Measurements from ENCODE around the gene PROZ.

The PROZ gene

GRCh38 chr13:113119822-113120189 is 38.6 kb upstream of the PROZ start:
- no peak for DNase-seq (ENCODE audit: low spot score)

DNA sequence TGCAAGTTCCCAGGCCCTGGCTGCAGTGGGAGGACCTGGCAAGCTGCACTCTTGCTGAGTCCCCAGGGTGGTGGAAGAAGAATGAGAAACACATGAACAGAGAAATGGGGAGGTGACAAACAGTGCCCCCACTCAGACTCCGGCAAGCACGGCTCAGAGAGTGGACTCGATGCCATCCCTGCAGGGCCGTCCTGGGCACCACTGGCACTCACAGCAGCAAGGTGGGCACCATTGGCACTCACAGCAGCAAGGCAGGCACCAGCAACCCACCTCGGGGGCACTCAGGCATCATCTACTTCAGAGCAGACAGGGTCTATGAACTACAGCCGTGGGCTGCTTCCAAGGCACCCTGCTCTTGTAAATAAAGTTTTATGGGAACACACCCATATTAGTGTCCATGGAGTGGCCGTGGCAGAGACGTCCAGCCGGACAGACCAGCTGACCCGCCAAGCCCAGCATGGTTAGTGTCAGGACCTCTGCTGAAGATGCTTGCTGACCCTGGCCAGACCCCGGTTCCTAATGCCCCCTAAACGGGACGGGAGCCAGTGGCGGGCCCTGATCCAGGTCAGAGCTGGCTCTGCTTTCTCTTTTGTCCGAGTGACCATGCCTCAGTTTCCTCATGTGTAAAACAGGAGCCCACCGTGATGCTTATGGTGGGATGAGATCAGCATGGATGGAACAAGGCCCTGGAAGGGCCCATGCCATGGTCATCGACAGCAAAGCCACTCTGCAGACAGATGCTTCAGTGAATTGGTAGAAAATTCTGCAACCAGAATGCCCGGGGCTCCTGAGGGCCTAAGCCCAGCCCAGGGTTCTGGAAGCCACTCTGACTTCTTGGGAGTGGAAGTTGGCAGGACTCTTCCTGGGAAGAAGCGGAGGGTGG is 37.9 kb upstream of the PROZ start:
- DNase-seq (ENCODE audit: low spot score) = no peak

DNA sequence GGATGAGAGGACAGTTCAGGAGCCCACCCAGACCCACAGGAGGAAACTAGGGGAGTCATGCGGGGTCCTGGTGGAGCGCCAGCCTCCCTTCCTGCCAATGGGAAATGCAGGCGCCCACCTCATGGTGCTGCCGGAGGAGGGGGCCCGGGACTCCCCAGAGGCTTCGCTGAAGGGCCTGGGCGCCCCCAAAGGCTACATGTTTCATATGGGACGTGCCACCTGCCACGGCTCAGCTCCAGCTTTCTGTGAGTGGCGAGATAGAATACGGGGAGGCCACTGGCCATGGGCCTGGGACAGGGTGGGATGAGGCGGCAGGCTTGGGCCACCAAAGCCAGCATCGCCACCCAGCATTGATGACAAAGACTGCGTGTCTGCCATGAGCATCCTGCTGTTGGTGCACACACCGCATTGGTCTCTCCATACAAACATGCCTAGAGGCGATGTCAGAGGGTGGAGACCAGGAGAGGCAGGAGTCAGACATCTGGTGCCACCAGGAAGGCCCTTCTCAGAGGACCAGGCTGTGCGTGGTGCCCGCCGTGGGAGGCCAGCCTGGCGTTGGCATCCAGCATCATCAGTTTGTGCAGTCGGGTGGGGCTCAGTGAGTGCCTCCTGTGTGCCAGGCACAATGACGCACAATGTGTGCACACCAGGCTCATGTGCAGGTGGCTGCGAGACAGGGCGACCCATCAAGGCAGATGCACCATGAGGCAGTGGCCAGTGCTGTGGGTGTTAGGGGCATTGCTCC is 37.1 kb upstream of the PROZ start:
- no peak for DNase-seq (ENCODE audit: low spot score)

DNA sequence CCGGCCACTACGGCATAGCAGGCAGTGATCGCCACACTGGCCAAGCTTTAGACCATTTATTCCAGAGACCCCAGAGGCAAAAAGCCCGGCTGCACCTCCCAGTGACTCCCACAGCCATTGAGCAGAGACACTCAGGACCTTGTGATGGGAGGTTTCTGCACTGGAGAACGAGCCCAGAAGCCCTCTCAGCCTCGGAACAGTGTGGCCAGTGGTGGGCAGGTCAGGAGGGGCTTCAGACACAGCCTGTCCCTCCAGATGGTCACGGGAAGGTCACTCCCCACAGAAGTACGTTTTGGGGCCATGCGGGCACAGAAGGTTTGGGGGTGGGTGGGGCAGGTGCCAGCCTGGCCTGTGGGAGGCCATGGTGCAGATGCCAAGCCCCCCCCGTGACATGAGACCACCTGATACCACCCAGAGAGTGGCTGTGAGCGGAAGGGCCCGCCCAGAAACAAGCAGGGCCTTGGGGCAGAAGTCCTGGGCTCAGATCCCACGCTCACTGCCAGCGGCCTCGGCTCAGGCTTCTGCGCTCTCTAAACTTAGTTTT is 36.4 kb upstream of the PROZ start:
- DNase-seq (ENCODE audit: low spot score) = no peak

- no peak for DNase-seq (ENCODE audit: low spot score)
These were observed 35.8 kb upstream of the PROZ start, which contains the start of gene F10 for GRCh38 chr13:113122550-113123225. Gene F10, plus strand, starts transcription at chr13:113122799. Its CDS starts 57 bp downstream, at chr13:113122856.

GRCh38 chr13:113123226-113124201 is 34.9 kb upstream of the PROZ start:
- no peak for DNase-seq (ENCODE audit: low spot score)

DNA sequence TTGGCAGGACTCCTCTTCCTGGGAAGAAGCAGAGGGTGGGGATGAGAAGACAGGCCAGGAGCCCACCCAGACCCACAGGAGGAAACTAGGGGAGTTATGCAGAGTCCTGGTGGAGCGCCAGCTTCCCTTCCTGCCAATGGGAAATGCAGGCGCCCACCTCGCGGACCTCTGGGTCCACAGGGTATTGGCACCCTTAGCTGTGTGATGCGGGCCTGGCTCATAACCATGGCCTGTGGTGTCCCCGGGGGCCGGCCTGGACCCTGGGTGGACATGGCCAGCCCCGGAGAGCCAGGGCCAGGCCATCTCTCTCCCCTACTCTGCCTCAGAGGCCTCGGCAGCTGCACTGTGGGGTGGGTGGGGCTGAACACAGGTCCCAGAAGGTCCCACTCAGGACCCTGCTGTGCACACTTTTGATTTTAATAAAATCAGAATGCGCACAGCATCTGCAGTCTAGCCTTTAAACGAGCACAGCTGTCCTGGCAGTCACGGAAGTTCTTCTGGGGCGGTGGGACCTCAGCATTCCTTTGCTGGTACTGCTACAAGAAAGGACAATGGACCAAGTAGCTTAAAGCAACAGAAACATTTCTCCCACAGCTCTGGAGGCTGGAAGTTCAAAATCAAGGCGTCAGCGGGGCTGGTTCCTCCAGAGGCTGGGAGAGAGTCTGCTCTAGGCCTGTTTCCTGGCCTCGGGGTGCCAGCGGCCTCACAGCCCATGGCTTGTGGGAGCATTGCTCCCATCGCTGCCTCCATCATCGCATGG is 34.1 kb upstream of the PROZ start:
- DNase-seq (ENCODE audit: low spot score) = no peak

GRCh38 chr13:113125506-113126264 is 32.8 kb upstream of the PROZ start:
- no peak for DNase-seq (ENCODE audit: low spot score)

- no peak for DNase-seq (ENCODE audit: low spot score)
These were observed 31.9 kb upstream of the PROZ start for GRCh38 chr13:113126265-113127150.

GRCh38 chr13:113129480-113129879 is 29.0 kb upstream of the PROZ start:
- no peak for DNase-seq (ENCODE audit: low spot score)

DNA sequence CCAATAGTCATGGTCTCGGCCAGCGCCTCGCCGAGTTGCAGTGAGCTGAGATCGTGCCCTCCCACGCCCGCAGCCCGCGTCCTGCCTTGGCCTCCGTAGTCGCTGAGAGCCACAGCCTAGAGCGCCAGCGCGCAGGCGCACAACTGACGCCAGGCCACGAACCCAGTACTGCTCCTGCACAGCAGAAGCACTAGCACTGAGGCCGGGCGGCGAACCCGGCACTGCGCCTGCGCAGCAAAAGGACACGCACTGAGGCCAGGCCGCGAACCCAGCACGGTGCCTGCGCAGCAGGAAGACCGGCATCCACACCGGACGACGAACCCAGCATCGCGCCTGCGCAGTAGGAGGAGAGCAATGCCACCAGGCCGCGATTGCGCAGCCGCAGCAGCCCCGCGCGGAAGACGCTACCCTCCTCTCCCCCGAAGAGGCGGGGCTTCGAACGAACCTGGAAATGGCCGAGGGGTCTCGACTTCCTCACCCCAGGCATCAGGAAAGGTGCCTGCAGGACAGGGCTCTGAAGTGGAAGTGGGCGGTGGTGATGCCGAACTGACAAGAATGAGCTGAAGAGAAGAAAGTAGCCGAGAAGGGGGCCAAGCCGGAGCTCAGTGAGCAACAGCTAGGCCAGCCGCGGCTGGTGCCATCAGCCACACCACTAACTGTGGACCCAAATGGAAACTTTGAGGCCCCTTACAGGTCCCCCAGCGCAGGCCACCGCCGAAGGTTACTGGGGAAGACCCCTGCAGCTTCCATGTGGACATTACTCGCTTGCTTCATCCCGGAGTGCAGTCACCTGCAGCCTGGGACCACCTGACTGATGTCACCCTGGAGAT is 28.3 kb upstream of the PROZ start:
- peak; percentile 33 for DNase-seq (ENCODE audit: low spot score)

DNA sequence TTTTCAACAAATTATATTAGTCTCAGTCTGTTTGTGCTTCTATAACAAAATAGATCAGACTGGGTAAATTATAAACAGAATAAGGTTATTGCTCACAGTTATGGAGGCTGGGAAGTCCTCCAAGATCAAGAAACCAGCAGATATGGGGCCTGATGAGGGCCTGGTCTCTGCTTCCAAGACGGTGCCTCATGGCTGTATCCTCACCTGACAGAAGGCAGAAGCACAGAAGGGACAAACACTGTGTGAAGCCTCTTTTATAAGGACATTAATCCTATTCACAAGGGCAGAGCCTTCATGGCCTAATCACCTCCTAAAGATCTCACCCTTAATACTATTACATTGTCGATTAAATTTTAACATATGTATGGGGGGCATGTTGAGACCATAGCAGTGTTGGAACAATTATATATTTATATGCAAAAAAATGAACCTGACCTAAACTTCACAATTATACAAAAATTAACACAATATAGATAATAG is 23.1 kb upstream of the PROZ start:
- DNase-seq (ENCODE audit: low spot score) = no peak

GRCh38 chr13:113137691-113138298 is 20.7 kb upstream of the PROZ start:
- DNase-seq (ENCODE audit: low spot score) = no peak

DNA sequence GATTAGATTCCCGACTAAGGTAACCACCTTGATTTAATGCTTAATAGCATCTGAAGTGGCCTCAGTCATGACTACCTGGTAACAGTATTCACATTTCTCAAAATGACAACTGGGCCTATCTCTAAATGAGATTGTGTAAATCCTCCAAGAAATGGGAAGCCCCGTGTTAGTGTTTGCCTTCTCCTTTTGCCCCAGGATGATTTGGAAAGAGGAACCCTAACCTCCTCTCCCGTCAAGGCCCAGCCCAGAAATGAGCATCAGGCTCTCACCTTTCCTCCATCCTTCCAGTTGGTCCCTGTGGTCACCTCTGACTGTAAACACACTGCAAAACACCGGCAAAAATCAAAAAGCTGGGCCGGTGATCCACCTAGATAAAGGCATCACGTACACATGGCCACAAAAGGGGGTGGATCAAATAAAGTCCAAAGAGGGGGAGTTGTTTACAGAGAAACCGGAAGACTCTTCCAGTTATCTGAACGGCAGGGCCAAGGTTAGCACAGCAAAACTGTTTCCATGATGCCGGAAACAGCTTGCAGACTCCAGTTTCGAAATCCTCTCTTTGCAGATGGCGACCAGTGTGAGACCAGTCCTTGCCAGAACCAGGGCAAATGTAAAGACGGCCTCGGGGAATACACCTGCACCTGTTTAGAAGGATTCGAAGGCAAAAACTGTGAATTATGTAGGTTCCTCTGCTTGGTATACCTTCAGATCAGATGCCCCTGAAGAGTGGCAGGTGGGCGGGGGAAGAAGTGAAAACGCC is 19.5 kb upstream of the PROZ start:
- no peak for DNase-seq (ENCODE audit: low spot score)

DNA sequence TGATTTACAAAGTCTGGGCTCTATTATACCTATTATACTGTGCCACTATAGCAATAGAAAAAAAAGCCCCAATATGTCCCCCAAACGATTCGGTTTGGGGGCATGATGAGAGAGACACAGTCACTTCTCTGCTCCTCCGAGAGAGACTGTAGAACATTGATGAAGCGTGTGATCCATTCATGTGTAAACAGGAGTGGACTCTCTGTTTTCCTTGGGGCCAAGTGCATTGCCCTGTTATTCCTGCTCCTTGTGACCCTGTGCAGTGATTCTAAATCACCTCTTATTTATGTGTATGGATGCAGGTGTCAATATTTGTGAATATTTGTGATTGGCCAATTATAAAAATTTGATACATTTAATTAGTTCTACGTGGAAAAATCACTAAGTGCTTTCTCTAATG is 18.9 kb upstream of the PROZ start:
- no peak for DNase-seq (ENCODE audit: low spot score)
